ENCODE measurements around the gene CRYZL1. TPM values are rescaled to one million over a fixed set of nuclear protein-coding genes. Genes with fewer than 3 reads are reported as not detected.

Gene CRYZL1
- 41.6 TPM for total RNA-seq

GRCh38 chr21:33641352-33642026 is at the start of gene CRYZL1:
TSS of gene CRYZL1 (minus strand) at chr21:33641741. CDS start at chr21:33631551, 10,190 bp downstream.

DNA sequence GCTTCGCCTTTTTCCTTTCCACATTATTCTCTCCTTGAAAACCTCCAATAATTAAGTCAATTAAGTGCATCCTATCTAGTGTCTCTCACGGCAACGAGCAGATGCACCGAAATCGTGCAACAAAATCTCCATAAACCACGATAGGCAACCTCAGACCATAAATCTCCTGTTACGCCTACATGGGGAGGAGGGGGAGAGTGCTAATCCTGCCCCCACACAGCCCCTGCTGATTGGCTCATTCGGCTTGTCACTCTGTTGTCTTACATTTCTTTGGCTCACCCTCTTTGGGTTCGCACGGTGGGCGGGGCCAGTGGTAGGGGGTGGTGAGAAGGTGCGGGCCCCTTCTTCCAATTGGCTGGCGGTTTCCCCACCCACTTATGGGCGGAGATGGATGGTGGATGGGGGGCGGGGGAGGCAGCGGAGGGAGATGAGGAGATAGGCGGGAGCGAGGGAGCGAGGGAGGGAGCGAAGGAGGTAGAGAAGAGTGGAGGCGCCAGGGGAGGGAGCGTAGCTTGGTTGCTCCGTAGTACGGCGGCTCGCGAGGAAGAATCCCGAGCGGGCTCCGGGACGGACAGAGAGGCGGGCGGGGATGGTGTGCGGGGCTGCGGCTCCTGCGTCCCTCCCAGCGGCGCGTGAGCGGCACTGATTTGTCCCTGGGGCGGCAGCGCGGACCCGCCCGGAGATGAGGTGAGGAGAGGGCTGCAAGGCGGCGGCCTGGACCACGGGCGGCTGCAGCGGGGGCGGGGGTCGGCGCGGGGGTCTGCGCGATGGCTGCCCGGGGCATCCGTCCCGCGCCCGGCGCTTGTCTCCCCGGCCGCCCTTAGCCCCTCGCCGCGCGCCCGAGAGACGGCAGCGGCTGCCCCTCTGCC is 720 bp upstream of the CRYZL1 start, which contains the start of gene ITSN1:
ITSN1 (plus strand) TSS at position 475 of the 869 bp plus-strand sequence. CDS start 76,328 bp downstream, outside the sequence.

GRCh38 chr21:33588485-33589335 is 52.8 kb downstream of the CRYZL1 start, which contains the start of gene DONSON:
TSS of gene DONSON (minus strand) at chr21:33588684. CDS start at chr21:33588641, 43 bp downstream.

DNA sequence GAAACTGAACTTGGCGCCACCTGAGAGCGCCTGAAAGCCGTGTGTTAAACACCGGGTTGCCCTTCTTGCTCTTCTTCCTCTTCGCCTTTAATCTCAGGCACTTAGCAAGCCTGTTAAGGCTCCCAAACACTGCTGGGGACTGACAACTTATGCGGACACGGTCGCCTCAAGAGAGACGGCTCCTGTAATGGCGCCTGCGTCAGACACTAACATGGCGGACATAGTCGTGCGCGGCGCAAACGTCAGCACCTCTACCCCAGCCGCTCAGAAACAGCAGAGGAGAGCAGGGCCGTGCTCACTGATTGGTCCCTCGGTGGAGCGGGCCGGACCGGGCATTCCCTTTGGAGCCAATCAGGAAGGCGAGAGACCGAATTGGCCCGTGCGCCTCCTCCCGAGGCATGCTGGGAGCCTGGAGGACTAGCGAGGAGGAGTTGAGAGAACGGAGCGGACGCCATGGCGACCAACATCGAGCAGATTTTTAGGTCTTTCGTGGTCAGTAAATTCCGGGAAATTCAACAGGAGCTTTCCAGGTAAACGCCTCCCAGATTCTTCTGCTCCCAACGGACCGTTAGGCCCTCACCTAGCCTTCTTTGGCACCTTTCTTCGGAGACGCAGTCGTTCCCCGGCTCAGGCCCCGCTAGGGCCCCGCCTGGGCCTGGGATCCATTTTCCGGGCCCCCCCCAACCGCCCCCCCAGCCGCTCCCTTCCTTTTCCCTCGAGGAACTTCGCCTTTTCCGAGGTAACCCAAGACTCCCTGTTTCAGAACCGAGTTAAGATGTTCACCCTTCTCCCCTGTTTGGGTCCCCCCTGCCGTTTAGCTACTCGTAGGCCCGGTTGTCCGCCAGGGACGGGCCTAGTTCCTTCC is 98.7 kb downstream of the CRYZL1 start, which contains the start of gene SON:
SON (plus strand) TSS at position 399 of the 865 bp plus-strand sequence; CDS start at position 454, 55 bp downstream.

GRCh38 chr21:33541756-33542639 is 99.5 kb downstream of the CRYZL1 start, which contains the start of gene GART:
TSS of gene GART (minus strand) at chr21:33542117. CDS start at chr21:33539315, 2,802 bp downstream.

Other genes starting within 250 kb of the CRYZL1 start
- 58.6 TPM for gene IFNGR2, start 238.3 kb downstream of the CRYZL1 start, total RNA-seq
- 50.4 TPM for gene TMEM50B, start 161.8 kb downstream of the CRYZL1 start, total RNA-seq
- 2.2 TPM for gene DNAJC28, start 150.0 kb downstream of the CRYZL1 start, total RNA-seq
- 57.3 TPM for gene GART, start 99.6 kb downstream of the CRYZL1 start, total RNA-seq
- gene SON, start 98.7 kb downstream of the CRYZL1 start, total RNA-seq = 240 TPM
- gene DONSON, start 53.1 kb downstream of the CRYZL1 start, total RNA-seq = 14.0 TPM
- gene ITSN1, start 760 bp upstream of the CRYZL1 start, total RNA-seq = 55.4 TPM